ENCODE results near the gene PSMB10. TPM values are rescaled to one million over a fixed set of nuclear protein-coding genes. Genes with fewer than 3 reads are reported as not detected.

Gene PSMB10
- total RNA-seq, 1 donor from 2014 or later = 51.9 TPM

DNA sequence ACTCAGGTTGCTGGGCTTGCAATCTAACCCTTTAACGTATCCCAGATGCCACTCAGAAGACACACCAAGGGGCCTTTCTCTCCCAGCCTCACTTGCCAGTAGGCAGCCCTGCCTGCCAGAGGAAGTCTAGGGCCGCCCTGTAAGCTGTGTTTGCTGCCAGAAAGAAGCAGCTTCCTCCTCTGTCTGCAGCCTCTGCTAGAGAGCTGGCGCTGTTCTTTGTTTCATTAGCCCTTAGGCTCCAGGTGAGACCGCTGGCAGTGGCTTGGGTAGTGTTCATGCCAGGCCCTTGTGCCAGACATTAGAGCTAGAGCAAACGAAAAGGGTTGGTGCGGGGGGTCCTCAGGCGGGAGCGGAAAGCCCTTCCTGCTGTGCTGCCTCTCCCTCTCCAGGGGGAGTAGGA is 13.9 kb downstream of the PSMB10 start:
- peaks cover 12% of the 10 kb centered on the region for H3K4me1 Mint-ChIP-seq (ENCODE audit: unreplicated experiment)
- H3K4me3 Mint-ChIP-seq = no peak overlapping the region
- H3K36me3 Mint-ChIP-seq = no peaks in the 10 kb centered on the region
- peak overlapping the region; percentile 36 for H3K27ac Mint-ChIP-seq
- no peak for DNase-seq (ENCODE audit: extremely low spot score, unreplicated experiment)
- no peaks in the 10 kb centered on the region for H3K9me3 Mint-ChIP-seq
- TF ChIP-seq, protein P1, sequence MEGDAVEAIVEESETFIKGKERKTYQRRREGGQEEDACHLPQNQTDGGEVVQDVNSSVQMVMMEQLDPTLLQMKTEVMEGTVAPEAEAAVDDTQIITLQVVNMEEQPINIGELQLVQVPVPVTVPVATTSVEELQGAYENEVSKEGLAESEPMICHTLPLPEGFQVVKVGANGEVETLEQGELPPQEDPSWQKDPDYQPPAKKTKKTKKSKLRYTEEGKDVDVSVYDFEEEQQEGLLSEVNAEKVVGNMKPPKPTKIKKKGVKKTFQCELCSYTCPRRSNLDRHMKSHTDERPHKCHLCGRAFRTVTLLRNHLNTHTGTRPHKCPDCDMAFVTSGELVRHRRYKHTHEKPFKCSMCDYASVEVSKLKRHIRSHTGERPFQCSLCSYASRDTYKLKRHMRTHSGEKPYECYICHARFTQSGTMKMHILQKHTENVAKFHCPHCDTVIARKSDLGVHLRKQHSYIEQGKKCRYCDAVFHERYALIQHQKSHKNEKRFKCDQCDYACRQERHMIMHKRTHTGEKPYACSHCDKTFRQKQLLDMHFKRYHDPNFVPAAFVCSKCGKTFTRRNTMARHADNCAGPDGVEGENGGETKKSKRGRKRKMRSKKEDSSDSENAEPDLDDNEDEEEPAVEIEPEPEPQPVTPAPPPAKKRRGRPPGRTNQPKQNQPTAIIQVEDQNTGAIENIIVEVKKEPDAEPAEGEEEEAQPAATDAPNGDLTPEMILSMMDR (conservative IDR thresholded peaks at IDR 0.05) = no peak
- no peaks in the 10 kb centered on the region for H3K27me3 Mint-ChIP-seq

DNA sequence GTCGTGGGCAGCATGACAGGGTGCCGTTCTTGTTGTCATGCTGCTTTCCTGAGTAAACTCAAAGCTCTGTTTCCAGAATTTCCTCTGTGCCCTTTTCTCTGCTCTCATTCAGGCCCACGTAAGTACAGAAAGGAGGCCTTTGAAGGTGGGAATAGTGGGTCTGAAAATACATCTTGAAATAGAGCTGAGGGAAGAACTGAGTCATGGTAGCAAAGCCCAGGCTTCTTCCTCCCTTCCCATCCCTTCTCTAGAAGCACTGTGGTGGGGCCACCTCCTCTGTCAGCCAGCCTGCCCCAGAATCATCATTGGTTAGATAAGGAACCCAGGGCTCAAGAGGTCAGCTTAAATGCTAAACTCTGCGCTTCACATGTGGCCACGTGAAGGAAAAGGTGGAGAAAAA is 14.4 kb downstream of the PSMB10 start:
- TF ChIP-seq, protein P1 (conservative IDR thresholded peaks at IDR 0.05) = no peak
- Mint-ChIP-seq H3K9me3 (no peaks in the 10 kb centered on the region), H3K27ac (no peak overlapping the region), H3K36me3 (no peaks in the 10 kb centered on the region), H3K4me1 (ENCODE audit: unreplicated experiment) (peaks cover 12% of the 10 kb centered on the region), H3K4me3 (no peak overlapping the region), H3K27me3 (no peaks in the 10 kb centered on the region)
- no peak for DNase-seq (ENCODE audit: extremely low spot score, unreplicated experiment)

DNA sequence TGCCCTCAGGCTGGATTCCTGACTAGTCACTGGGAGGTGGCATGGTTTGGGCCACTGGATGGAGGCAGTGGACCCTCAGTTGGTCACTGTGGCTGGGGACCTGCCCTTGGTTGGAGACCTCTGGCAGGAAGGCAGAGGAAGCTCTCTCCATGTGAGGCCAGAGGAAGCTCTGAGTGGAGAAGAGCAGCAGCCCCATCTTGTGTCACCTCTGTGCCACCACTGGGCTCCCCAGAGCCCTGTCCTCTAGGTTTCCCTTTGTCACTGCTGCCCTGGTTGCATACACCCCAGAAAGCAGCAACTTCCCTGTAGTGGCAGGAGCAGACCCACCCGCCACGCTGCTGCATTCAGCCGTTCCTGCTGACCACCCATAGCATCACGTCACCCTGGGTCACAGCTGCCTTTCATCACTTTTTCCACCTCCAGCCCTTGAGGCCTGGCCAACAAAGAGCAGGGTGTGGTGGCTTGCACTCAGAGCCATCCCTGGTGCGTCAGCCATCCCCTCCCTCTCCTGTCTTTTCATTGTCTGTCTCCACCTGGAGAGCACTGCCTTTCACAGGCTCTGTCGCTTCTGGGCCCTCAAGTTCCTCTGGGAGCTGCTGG is 16.9 kb downstream of the PSMB10 start:
- H3K27ac Mint-ChIP-seq = no peak overlapping the region
- DNase-seq (ENCODE audit: extremely low spot score, unreplicated experiment) = no peak
- no peak overlapping the region for H3K4me3 Mint-ChIP-seq
- peaks cover 16% of the 10 kb centered on the region for H3K4me1 Mint-ChIP-seq (ENCODE audit: unreplicated experiment)
- no peaks in the 10 kb centered on the region for H3K9me3 Mint-ChIP-seq
- TF ChIP-seq, protein P1 (conservative IDR thresholded peaks at IDR 0.05) = no peak
- no peaks in the 10 kb centered on the region for H3K36me3 Mint-ChIP-seq
- no peaks in the 10 kb centered on the region for H3K27me3 Mint-ChIP-seq

DNA sequence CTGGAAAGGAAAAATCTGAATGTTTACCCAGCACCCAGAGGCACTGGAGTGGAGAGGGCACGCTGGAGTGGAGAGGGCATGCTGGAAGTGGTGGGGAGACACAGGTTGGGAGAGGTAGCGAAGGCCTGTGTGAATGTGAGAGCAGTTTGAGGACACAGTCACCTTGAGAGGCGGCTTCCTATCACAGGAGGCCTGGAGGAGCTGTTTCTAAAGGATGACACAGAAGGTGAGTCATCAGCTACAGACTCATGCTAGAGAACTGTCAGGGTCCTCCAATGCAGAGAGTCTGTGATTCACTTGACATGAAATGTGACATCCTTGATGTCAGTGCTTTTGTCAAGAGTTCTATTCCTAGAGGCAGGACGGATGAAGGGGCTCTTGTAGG is 18.8 kb downstream of the PSMB10 start:
- DNase-seq (ENCODE audit: extremely low spot score, unreplicated experiment) = no peak
- TF ChIP-seq, protein P1 (conservative IDR thresholded peaks at IDR 0.05) = no peak
- peak overlapping the region; percentile 63 for H3K27ac Mint-ChIP-seq
- H3K4me3 Mint-ChIP-seq = no peak overlapping the region
- H3K4me1 Mint-ChIP-seq (ENCODE audit: unreplicated experiment) = peaks cover 11% of the 10 kb centered on the region
- no peaks in the 10 kb centered on the region for H3K9me3 Mint-ChIP-seq
- no peaks in the 10 kb centered on the region for H3K27me3 Mint-ChIP-seq
- peaks cover 4% of the 10 kb centered on the region for H3K36me3 Mint-ChIP-seq

DNA sequence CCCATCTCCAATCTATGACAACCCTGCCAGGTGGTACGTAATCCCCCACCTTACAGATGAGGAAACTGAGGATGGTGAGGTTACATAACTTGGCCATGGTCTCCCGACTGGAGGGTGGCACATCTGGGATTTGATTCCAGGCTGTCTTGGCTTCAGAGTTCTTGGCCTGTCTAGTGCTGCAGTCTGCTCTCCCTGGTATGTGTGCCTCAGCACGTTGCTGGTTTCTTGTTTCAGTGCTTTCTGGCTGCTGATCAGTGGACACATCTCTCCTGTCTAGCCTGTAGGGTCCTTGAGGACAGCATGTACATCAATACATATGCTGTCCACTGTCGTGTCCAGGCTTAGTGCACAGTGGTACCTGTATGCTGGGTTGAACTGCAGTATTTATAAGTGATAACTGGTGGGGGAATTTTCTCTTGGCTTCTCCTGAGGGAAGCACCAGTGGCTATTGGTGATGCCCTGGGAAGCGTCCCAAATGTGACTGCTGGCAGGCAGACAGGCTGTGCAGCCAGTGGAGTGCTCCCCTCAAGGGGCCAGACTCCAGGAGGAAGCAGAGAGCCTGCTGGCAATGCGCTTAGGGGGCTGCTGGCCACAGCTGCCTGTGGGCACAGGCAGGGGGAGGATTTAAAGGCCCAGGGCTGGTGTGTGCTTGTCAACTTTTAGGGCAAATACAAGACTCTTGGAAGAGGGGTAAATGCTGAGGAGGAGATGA is 19.4 kb downstream of the PSMB10 start:
- Mint-ChIP-seq H3K27me3 (no peaks in the 10 kb centered on the region), H3K36me3 (peaks cover 4% of the 10 kb centered on the region), H3K4me3 (no peak overlapping the region), H3K4me1 (ENCODE audit: unreplicated experiment) (peaks cover 9% of the 10 kb centered on the region), H3K27ac (peak overlapping the region; percentile 63), H3K9me3 (no peaks in the 10 kb centered on the region)
- TF ChIP-seq, protein P1 (conservative IDR thresholded peaks at IDR 0.05) = no peak
- no peak for DNase-seq (ENCODE audit: extremely low spot score, unreplicated experiment)
